ENCODE data around the gene ARMC2.

The ARMC2 gene

GRCh38 chr6:108838101-108838717 lies 10.0 kb upstream of the ARMC2 start:
- Mint-ChIP-seq H3K27me3 (no peaks in the 10 kb centered on the region), H3K4me1 (ENCODE audit: low read depth in 2 of 2) (peaks cover 33 to 36% of the 10 kb centered on the region in 2 donors), H3K4me3 (peak overlapping the region; percentile 63 to 66), H3K27ac (peak overlapping the region; percentile 10 to 94), H3K36me3 (ENCODE audit: insufficient read depth) (peaks cover 15% of the 10 kb centered on the region), H3K9me3 (no peaks in the 10 kb centered on the region)
- peak; percentile 22 for ATAC-seq (replicated peaks)
- DNase-seq: no peak

DNA sequence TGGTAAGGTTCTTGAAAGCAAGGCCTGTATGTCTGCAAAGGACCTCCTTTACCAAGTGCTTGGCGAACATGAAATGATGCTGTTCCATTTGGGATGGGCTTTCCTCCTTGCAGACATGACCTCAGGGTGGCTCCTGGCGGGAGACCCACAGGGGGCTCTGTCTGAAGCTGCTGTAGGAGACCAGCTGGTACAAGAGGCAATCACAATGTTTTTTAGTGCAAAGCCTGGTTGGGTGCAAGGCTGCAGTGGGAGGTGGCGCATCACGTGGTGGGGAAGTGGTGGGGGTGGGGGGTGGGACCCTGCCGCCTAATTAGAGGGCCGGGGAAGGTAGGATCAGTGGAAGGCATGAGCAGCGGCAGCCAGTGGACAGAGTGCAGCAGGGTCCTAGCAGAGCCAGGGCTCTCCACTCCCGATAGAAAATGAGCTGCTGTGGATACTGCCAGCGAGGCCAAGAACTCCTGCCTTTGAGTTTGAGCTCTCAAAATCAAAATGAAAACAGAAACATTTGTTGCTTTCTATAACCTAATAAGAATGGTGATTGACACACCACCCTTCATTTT lies 9.1 kb upstream of the ARMC2 start:
- Mint-ChIP-seq H3K36me3 (ENCODE audit: insufficient read depth) (peaks cover 15% of the 10 kb centered on the region), H3K4me3 (peak overlapping the region; percentile 35 to 63), H3K4me1 (ENCODE audit: low read depth in 2 of 2) (peaks cover 33 to 36% of the 10 kb centered on the region in 2 donors), H3K27ac (peak overlapping the region; percentile 10 to 94), H3K9me3 (no peaks in the 10 kb centered on the region), H3K27me3 (no peaks in the 10 kb centered on the region)
- DNase-seq: no peak
- peak; percentile 10 for ATAC-seq (replicated peaks)

- DNase-seq: no peak
- H3K9me3 Mint-ChIP-seq: no peaks in the 10 kb centered on the region
- no peak for ATAC-seq (replicated peaks)
- H3K36me3 Mint-ChIP-seq (ENCODE audit: insufficient read depth): peaks cover 15% of the 10 kb centered on the region
- H3K4me1 Mint-ChIP-seq (ENCODE audit: low read depth in 2 of 2): peaks cover 29% of the 10 kb centered on the region in 2 donors
- no peaks in the 10 kb centered on the region for H3K27me3 Mint-ChIP-seq
- H3K4me3 Mint-ChIP-seq: no peak overlapping the region
- peak overlapping the region in 1 of 2 donors; percentile 39 for H3K27ac Mint-ChIP-seq
These were observed 7.3 kb upstream of the ARMC2 start for GRCh38 chr6:108840919-108841318.

DNA sequence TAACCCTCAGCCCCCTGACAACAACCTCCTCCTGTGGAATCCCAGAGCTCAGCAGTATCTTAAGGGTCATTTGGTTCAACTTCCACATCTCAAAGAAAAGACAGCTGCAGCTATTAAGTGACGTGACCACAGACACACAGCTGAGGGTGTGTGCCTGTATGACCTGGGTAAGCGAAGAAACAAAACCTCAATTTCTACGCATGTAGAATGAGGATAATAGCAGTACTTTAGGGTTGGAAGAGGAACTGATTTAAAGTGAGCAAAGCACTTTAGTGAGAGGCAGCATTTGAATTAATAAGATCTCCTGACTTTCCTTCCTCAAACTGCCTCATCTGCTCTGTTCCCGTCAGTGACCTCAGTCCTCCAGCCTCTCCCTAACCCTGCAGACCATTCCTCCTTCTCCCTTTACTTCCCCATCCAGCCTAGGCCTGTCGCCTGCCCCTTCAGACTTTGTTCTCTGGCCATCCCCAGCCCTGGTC lies 6.8 kb upstream of the ARMC2 start:
- Mint-ChIP-seq H3K27ac (peak overlapping the region in 1 of 2 donors; percentile 39), H3K9me3 (no peaks in the 10 kb centered on the region), H3K4me1 (ENCODE audit: low read depth in 2 of 2) (peaks cover 25 to 29% of the 10 kb centered on the region in 2 donors), H3K27me3 (no peaks in the 10 kb centered on the region), H3K36me3 (ENCODE audit: insufficient read depth) (peaks cover 11% of the 10 kb centered on the region), H3K4me3 (no peak overlapping the region)
- peak; percentile 37 for ATAC-seq (replicated peaks)
- no peak for DNase-seq

GRCh38 chr6:108844135-108844534 lies 4.1 kb upstream of the ARMC2 start:
- Mint-ChIP-seq H3K36me3 (ENCODE audit: insufficient read depth) (peaks cover 13% of the 10 kb centered on the region), H3K27ac (no peak overlapping the region)
- no peak for ATAC-seq (replicated peaks)

DNA sequence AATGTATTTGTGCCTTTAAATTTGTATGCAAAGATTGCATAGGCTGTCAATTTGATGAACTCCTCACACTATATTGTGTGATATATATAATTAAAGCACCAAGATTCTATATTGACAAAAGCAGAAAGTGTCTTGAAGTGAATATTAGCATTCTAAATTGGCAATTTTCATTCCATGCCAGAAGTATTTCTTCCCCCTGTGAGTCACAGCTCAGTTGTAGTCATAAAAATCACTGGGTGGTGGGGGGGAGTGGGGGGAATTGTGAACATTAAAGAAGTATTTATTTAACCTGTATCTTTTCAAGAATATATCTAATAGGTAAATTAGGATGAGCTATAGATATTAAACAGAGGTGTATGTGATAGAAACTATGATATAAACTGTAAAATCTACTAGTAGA lies 3.1 kb upstream of the ARMC2 start:
- ATAC-seq (replicated peaks) (no peak), DNase-seq (no peak)
- peaks cover 16 to 17% of the 10 kb centered on the region in 2 donors for H3K4me1 Mint-ChIP-seq (ENCODE audit: low read depth in 2 of 2)
- H3K27me3 Mint-ChIP-seq: no peaks in the 10 kb centered on the region
- H3K27ac Mint-ChIP-seq: no peak overlapping the region
- no peaks in the 10 kb centered on the region for H3K9me3 Mint-ChIP-seq
- no peak overlapping the region for H3K4me3 Mint-ChIP-seq
- H3K36me3 Mint-ChIP-seq (ENCODE audit: insufficient read depth): peaks cover 13% of the 10 kb centered on the region

More at GRCh38 chr6:108844135-108844534, 4.1 kb upstream of the ARMC2 start:
- Mint-ChIP-seq H3K27me3 (no peaks in the 10 kb centered on the region), H3K4me3 (no peak overlapping the region), H3K4me1 (ENCODE audit: low read depth in 2 of 2) (peaks cover 11 to 17% of the 10 kb centered on the region in 2 donors), H3K9me3 (no peaks in the 10 kb centered on the region)
- no peak for DNase-seq

DNA sequence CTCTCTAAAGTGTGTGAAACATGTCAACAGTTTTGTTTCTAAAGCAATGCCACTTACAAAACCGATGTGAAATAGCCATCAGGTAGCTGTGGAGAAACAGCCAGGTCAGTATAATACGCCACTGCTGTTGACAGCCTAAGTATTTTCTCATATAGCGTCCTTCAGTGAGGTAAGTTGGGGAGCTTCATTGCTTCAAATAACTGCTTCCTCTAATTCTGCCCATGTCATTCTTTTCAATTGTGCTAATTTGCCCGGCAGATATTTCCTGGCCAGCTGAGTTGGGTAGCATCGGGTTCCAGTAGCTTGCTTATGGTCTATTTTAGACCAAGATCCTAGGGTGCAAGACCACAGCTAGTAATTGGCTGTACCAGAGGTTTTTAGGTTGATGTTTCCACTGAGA lies 2.1 kb upstream of the ARMC2 start:
- Mint-ChIP-seq H3K9me3 (no peaks in the 10 kb centered on the region), H3K27me3 (no peaks in the 10 kb centered on the region), H3K36me3 (ENCODE audit: insufficient read depth) (peaks cover 10% of the 10 kb centered on the region), H3K4me3 (no peak overlapping the region), H3K27ac (no peak overlapping the region), H3K4me1 (ENCODE audit: low read depth in 2 of 2) (peaks cover 21 to 23% of the 10 kb centered on the region in 2 donors)
- ATAC-seq (replicated peaks): no peak
- no peak for DNase-seq

GRCh38 chr6:108846628-108847027 lies 1.6 kb upstream of the ARMC2 start:
- Mint-ChIP-seq H3K4me1 (ENCODE audit: low read depth in 2 of 2) (peaks cover 20 to 26% of the 10 kb centered on the region in 2 donors), H3K4me3 (no peak overlapping the region), H3K27ac (no peak overlapping the region), H3K27me3 (no peaks in the 10 kb centered on the region), H3K9me3 (no peaks in the 10 kb centered on the region), H3K36me3 (ENCODE audit: insufficient read depth) (peaks cover 10% of the 10 kb centered on the region)
- DNase-seq: no peak
- ATAC-seq (replicated peaks): no peak

DNA sequence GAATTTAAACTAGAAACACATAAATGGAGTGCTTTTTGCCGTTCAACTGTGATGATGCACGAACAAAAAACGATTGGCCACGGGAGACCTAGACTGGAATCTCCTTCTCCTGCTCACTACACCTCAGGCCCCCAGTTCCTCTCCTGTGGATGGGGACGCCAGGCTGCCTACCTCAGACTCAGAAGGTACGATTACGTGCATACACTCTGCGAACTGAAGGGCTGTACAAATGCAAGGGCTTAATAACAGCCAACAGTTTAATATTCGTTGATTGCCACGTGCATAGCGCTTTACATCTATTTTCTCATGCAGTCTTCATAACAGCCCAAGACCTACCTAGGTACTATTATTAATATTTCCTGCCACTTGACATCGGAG lies 495 bp upstream of the ARMC2 start:
- no peak for DNase-seq
- H3K36me3 Mint-ChIP-seq (ENCODE audit: insufficient read depth): peaks cover 10% of the 10 kb centered on the region
- H3K9me3 Mint-ChIP-seq: no peaks in the 10 kb centered on the region
- H3K27me3 Mint-ChIP-seq: no peaks in the 10 kb centered on the region
- H3K4me3 Mint-ChIP-seq: peak overlapping the region; percentile 86 to 87
- H3K27ac Mint-ChIP-seq: peak overlapping the region; percentile 95 to 96
- peaks cover 18 to 29% of the 10 kb centered on the region in 2 donors for H3K4me1 Mint-ChIP-seq (ENCODE audit: low read depth in 2 of 2)
- ATAC-seq (replicated peaks): no peak

DNA sequence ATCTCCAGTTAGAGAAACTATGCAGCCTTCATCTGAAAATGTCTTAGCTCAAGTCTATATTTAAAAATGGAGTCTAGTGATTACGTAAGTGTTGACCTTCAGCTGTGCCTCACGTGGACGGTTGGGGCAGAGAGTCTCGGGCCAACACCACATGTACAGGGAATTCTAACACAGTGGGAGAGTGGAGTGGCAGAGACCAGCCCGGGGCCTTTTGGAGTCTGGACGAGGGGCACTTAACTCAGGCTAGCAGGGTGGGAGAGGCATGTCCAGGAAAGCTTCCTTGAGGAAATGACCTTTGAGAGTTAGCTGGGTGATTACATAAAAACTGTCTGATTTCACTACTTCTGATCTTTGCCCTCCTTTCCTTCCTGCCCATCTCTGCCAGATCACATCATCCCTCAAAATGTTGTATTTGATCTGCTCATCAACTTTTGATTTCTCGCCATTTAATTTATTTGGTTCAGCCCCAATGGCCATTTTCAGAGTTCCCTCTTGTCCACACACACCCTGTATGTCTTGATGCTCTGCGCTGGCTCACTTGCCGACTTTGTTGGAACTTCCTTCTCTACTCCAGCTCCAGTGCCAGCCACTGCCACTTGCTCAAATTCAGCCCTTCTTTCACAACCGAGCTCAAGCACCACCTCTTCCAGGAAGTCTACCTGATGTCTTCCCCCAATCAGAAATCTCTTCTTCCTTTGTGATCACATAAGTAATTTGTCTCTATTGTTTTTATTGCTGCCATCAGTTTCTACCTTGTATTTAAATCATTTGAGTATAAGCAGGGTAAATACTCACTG lies 2.6 kb downstream of the ARMC2 start:
- H3K27me3 Mint-ChIP-seq: no peaks in the 10 kb centered on the region
- ATAC-seq (replicated peaks) (no peak), DNase-seq (no peak)
- H3K27ac Mint-ChIP-seq: peak overlapping the region; percentile 42 to 66
- H3K36me3 Mint-ChIP-seq (ENCODE audit: insufficient read depth): peaks cover 20% of the 10 kb centered on the region
- H3K4me3 Mint-ChIP-seq: no peak overlapping the region
- no peaks in the 10 kb centered on the region for H3K9me3 Mint-ChIP-seq
- peaks cover 18 to 29% of the 10 kb centered on the region in 2 donors for H3K4me1 Mint-ChIP-seq (ENCODE audit: low read depth in 2 of 2)

DNA sequence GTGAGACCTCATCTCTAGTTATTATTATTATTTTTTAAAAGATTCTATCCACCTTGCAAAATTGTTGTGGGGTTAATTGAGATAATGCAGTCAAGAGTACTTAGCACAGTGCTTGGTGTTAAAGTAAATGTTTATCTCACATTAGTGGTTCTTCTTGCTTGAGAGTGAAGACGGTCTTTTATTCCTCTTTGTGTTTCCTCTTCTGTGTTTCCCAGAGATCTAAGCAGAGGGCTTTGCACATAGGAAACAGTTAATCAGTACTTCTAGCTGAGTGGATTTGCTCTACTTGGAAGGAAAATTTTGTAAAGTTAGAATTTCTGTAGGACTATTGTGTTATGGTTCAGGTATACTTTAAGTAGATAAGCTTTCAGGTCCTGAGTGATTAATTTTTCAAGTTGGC lies 3.5 kb downstream of the ARMC2 start:
- ATAC-seq (replicated peaks): no peak
- no peak overlapping the region for H3K4me3 Mint-ChIP-seq
- peaks cover 29% of the 10 kb centered on the region for H3K36me3 Mint-ChIP-seq (ENCODE audit: insufficient read depth)
- DNase-seq: no peak
- H3K9me3 Mint-ChIP-seq: no peaks in the 10 kb centered on the region
- H3K27me3 Mint-ChIP-seq: no peaks in the 10 kb centered on the region
- H3K4me1 Mint-ChIP-seq (ENCODE audit: low read depth in 2 of 2): peaks cover 18 to 29% of the 10 kb centered on the region in 2 donors
- peak overlapping the region in 1 of 2 donors; percentile 47 for H3K27ac Mint-ChIP-seq

GRCh38 chr6:108853077-108853476 lies 4.9 kb downstream of the ARMC2 start:
- H3K9me3 Mint-ChIP-seq: no peaks in the 10 kb centered on the region
- H3K36me3 Mint-ChIP-seq (ENCODE audit: insufficient read depth): peaks cover 34% of the 10 kb centered on the region

DNA sequence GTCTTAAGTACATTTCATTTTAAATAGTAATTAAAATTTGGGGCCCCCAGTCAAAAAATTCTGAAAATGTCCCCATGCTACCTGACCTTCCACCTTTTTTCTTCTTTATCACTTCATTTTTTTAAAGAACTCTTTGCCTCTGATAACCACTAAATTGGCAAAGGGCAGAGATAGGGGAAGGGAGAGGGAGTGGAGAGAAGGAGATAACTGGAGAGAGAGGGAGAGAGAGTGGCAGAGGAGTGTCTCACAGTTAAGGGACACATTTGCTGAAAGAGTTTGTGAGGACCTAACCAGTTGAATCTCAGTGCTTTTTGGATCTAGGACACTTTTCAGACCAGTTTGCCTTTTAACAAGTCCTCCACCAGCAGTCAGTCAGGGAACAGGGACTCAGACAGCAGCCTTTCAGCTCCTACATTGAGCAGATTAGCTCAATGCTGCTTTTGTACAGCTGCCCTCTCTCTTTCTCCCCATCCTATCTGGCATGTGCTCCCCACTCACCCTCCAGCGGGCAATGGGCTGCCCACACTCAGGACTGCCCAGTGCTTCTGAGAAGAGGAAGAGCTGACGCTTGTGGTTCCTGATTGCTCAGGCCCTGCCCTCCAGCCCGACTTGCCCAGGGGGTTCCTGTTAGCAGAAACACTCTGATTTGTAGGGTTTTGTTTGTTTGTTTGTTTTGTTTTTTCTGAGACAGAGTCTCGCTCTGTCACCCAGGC lies 14.4 kb downstream of the ARMC2 start:
- Mint-ChIP-seq H3K36me3 (ENCODE audit: insufficient read depth) (peaks cover 21% of the 10 kb centered on the region), H3K9me3 (no peaks in the 10 kb centered on the region), H3K4me1 (ENCODE audit: low read depth in 2 of 2) (peaks cover 8 to 15% of the 10 kb centered on the region in 2 donors), H3K4me3 (no peak overlapping the region), H3K27me3 (no peaks in the 10 kb centered on the region), H3K27ac (peak overlapping the region; percentile 13 to 49)
- DNase-seq: no peak
- no peak for ATAC-seq (replicated peaks)

More at GRCh38 chr6:108853077-108853476, 4.9 kb downstream of the ARMC2 start:
- H3K4me3 Mint-ChIP-seq: no peak overlapping the region
- H3K27me3 Mint-ChIP-seq: no peaks in the 10 kb centered on the region
- peaks cover 12 to 22% of the 10 kb centered on the region in 2 donors for H3K4me1 Mint-ChIP-seq (ENCODE audit: low read depth in 2 of 2)
- H3K27ac Mint-ChIP-seq: peak overlapping the region in 1 of 2 donors; percentile 39
- no peak for ATAC-seq (replicated peaks)
- DNase-seq: no peak

All from effector memory CD8-positive, alpha-beta T cell (primary cell).